Urinary bladder (tissue), 4 donors: ENCODE results near the gene DLST. TPM values are rescaled to one million over a fixed set of nuclear protein-coding genes. Genes with fewer than 3 reads are reported as not detected.

ENCODE experiments used
- DNase-seq: peaks from one replicate; pipeline ENCODE4 v3.0.0-alpha.2; 2015; ENCODE audit errors: extremely low spot score
- H3K27ac ChIP-seq: one replicate; pipeline ENCODE4 v1.5.1; 2013; ENCODE audit warnings: low read depth, mild to moderate bottlenecking, moderate library complexity
- H3K36me3 ChIP-seq: one replicate; pipeline ENCODE4 v1.6.1; 2013; ENCODE audit warnings: mild to moderate bottlenecking, moderate library complexity; ENCODE audit not compliant: insufficient read depth
- H3K4me1 ChIP-seq: one replicate; pipeline ENCODE4 v1.6.1; 2013; ENCODE audit warnings: mild to moderate bottlenecking, moderate library complexity; ENCODE audit not compliant: insufficient read depth
- H3K4me3 ChIP-seq: one replicate; pipeline ENCODE4 v1.5.1; 2013; ENCODE audit warnings: low read depth, low read length
- WGBS: extraction: QIAGEN DNeasy Blood & Tissue Kit; methylation state at CpG from one replicate; pipeline ENCODE4 v1.1.7; 2013; 5-methylcytosine and 5-hydroxymethylcytosine counted together
- polyA plus RNA-seq: library from polyadenylated mRNA; stranded (reverse); fragments of 200-250 nt; gene quantifications from one replicate; pipeline ENCODE4 v1.2.3, GENCODE V29; 2013
- total RNA-seq: library from RNA; depleted of rRNA; stranded (reverse); fragments of >200 nt; gene quantifications from one replicate; pipeline ENCODE4 v1.2.3, GENCODE V29; 2014
- donor health status: healthy with polysubstance abuse.
- donor health status: healthy.

Gene DLST
- total and polyA plus RNA-seq, 2 donors = 50.2 to 96.3 TPM

DNA sequence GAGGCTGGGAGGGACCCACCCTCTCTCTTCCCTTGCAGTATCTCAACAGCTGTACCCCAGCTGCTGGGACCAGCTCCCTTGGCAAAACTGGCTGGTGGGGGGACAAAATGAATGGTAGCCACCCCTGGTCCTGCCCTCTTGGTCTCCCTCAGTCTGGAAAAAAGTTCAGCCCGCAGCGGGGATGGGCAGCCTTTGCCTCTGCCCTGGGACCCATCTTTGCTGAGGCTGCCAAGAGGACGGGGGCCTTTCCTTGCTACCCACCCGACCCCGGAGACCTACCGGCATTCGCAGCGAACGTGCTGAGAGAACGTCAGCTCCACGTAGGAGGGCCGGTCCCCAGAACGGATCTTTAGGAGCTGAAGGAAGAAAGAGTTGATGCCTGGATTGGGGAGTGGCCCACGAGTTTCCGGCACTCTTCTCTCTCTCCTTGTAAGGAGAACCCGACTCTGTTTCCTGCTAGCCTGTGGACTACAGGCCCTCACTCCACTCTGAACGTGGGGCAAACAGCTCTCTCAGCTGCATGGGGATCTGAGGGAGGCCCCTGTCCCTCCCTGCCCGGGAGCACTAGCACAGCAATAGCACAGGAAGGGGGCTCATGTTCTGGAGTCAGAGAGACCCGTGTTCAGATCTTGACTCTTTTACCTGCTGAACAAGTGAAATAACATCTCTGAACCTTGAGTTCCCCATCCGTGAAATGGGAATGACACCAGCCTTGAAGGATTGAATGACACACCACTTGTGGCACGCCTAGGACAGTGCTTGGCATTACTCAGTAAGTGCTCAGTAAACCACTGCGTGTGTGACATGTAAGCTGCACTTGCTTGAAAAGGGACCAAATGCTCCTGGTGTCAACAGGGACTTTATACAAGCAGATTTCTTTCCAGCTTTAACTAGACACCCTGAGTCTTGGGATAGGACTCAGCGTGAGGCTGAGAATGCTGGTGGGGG is 66.8 kb downstream of the DLST start:
- Histone ChIP-seq H3K4me3 (no peak overlapping the region), H3K4me1 (no peaks in the 10 kb centered on the region), H3K27ac (peak overlapping the region; percentile 15), H3K36me3 (no peaks in the 10 kb centered on the region)
- 52% methylated on average over 23 of the region's 23 CpGs for WGBS
- DNase-seq = no peak

DNA sequence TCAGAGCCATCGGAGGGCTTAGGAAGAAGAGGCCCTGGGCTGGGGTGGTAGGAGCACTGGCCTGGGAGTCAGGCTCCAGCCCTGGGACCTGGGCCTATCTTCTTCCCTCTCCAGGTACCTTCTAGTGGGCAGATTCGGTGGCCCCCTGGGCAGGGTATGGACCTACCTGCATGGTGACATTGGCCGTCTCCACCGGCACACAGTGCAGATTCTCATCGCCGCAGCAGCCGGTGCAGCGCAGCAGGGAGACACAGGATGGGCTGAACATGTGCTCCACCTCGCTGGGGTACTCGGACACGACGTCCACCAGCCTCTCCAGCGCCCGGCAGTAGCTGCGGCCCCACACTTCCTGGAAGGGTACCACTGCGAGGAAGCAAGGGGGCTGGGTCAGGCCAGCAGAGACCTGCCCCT is 67.5 kb downstream of the DLST start:
- H3K4me1 ChIP-seq = no peaks in the 10 kb centered on the region
- no peak overlapping the region for H3K27ac ChIP-seq
- WGBS = 86% methylated on average over 16 of the region's 16 CpGs
- no peaks in the 10 kb centered on the region for H3K36me3 ChIP-seq
- DNase-seq = no peak
- H3K4me3 ChIP-seq = no peak overlapping the region

DNA sequence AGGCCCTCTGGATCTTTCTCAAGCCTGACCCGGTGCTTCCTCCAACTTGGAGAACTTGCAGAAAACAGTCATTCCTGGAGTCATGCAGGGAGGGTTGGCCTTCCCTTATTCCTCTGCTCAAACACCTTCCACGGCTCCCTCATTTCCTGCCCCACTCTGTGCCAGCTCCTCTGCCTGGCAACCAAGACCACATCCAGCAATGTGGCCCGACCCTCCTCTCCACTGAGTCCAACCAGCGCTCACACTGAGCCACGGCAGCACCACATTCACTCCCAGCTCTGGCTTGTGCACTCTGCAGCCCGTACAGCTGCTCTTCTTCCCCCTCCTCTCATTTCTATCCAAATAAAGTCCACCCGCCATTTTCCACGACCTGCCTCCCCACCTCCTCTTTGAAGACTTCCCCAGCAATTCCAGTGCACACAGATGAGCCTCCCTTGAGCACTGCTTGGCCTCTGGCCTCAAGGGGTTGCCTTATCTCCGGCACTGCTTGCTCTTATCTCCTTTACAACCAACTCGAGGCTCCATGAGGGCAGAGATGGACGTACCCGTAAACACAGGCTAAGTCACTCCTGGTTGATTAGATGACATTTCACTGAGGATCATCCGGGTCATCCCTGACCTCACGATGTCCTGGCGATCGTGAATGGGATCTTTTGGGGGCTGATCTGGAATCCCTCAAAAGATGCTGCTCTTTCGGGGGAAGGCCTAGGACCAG is 68.3 kb downstream of the DLST start:
- WGBS = 76% methylated on average over 17 of the region's 17 CpGs
- no peak overlapping the region for H3K27ac ChIP-seq
- H3K4me1 ChIP-seq = no peaks in the 10 kb centered on the region
- no peak overlapping the region for H3K4me3 ChIP-seq
- H3K36me3 ChIP-seq = no peaks in the 10 kb centered on the region
- DNase-seq = no peak

DNA sequence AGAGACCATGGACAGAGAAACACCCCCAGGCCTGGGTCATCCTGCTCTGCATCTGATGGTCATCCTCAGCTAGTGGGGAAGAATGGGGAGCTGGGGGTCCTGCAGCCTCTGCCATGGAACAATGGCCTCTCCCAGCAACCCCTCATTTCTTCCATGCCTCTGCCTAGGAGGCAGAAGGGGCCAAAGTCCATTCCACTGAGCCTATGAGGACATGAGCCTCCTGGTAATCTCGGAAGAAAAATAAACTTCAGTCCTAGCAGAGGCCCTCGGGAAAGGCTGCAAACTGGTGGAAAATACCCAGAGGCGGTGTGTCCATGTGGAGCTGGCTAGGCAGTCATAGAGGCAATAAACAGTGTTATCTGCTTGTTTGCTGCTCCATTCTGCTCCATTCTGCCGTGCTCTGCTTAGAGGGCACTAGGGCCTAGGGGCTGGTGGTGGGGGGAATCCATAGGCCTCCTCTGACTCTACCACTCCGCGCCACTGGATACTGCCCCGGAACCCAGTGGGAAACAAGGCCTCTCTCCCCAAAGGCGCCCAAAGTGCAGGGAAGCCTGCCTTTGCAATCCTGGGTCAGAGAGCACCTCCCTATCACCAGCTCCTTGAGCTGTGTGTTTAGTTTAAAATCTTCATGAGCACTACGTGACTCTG is 69.2 kb downstream of the DLST start:
- DNase-seq = no peak
- no peaks in the 10 kb centered on the region for H3K4me1 ChIP-seq
- no peak overlapping the region for H3K4me3 ChIP-seq

DNA sequence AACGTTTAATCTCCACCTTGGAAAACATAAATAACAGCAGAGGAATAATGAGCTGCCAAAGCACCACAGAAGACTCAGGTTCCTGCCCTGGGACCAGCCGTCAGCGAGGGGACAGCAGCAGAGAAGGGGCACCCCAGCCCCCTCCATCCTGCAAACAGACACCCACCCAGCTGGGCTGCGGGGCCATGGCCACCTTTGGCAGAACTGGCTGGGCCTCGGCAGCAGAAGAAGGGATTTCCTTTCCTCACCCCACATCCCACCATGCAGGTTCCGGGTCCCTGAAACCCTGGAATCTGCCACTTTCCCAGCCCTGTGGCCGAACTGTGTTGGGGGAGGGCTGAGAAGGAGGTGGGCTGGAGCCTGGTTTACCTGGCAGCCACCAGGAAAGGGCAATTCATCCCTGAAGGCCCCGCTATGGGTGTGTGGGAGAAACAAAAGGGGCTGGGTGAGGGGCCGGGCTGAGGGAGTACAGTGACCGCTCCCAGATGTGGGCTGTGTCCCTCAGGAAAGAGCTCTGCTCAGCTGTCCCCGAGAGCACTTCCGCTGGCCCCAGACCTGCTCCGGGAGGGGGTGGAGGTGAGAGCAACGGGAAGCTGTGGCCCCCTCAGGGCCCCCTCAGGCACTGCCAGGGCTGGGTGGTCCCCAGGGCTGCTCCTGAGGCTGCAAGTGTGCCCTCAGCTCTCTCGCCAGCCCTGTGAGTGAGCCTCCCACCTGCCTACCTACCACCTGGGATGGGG is 69.9 kb downstream of the DLST start:
- 67% methylated on average over 15 of the region's 15 CpGs for WGBS
- H3K36me3 ChIP-seq = no peaks in the 10 kb centered on the region
- no peak overlapping the region for H3K4me3 ChIP-seq
- no peaks in the 10 kb centered on the region for H3K4me1 ChIP-seq
- no peak for DNase-seq
- no peak overlapping the region for H3K27ac ChIP-seq

More for the DNA sequence above, 69.2 kb downstream of the DLST start:
- no peak overlapping the region for H3K27ac ChIP-seq
- no peaks in the 10 kb centered on the region for H3K36me3 ChIP-seq
- WGBS = 60% methylated on average over 9 of the region's 9 CpGs

DNA sequence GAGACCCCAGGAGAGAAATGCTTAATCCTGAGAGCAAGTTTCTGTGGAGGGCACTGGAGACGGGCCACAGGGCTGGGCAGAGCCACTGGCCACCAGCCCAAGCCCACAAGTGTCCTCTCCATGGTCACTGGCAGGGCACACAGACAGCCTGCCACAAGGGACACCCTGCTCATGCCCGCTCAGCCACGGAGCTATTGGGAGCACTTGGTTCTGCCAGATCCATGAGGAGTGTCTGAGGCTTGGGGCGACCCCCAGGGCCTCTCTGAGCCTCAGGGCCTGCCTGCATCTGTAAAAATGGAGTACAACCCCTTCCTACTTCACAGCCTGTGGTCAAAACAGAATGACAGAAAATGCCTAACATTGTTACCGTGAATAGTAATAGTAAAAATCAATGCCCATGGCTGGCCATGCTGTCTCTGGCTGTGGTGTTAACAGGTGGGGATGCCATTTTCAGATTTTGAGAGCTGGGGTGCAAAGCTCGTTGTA is 70.5 kb downstream of the DLST start:
- DNase-seq = no peak
- H3K36me3 ChIP-seq = no peaks in the 10 kb centered on the region
- H3K27ac ChIP-seq = no peak overlapping the region
- no peak overlapping the region for H3K4me3 ChIP-seq
- no peaks in the 10 kb centered on the region for H3K4me1 ChIP-seq
- 84% methylated on average over 6 of the region's 6 CpGs for WGBS

DNA sequence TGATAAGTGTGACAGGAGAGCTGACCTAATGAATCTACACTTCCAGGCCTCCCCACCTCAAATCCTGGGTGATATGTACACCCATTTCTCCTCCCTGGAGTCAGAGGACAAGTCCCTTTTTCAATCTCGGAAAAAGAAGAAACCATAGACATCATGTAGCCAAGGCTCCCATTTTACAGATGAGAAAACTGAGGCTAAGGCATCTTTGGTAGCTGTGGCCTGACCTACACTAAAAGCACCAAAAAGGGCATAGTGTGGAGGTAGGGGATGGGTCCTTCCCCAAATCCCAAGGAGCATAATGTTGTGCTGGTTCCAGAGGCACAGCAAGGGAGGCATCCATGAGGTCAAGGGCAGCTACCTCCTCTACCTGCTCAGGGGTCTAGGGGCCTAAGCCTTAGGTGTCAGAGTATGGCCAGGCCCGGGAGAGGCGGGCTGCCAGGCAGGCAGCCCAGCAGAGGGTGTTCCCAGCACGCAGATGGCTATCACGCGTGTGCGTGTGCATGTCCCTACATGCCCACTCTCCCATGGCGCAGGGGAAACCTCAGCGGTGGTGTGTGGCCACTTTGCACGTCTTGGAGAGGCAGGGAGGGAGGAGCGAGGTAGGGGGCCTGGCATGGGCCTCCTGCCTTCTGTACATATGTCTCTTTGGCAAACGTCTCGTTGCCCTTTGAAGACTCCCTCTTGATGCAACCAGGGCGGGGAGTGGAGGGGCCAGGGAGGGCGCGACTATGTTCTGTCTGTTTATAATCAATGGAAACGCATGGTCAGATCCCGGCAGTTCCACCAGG is 71.2 kb downstream of the DLST start:
- H3K27ac ChIP-seq = no peak overlapping the region
- H3K36me3 ChIP-seq = no peaks in the 10 kb centered on the region
- DNase-seq = no peak
- H3K4me1 ChIP-seq = no peaks in the 10 kb centered on the region
- WGBS = 77% methylated on average over 18 of the region's 18 CpGs
- H3K4me3 ChIP-seq = no peak overlapping the region

Other genes starting within 250 kb of the DLST start
- 20.4 TPM for gene AREL1, start 168.8 kb upstream of the DLST start, total RNA-seq
- gene AREL1, start 168.8 kb upstream of the DLST start, polyA plus RNA-seq = 9.2 TPM
- gene FCF1, start 168.8 kb upstream of the DLST start, total RNA-seq = 38.0 TPM
- 38.3 TPM for gene FCF1, start 168.8 kb upstream of the DLST start, polyA plus RNA-seq
- gene YLPM1, start 118.6 kb upstream of the DLST start, total RNA-seq = 153 TPM
- 23.0 TPM for gene YLPM1, start 118.6 kb upstream of the DLST start, polyA plus RNA-seq
- not detected for gene PROX2, start 5.8 kb upstream of the DLST start, total RNA-seq
- gene PROX2, start 5.8 kb upstream of the DLST start, polyA plus RNA-seq = not detected
- 2.4 TPM for gene RPS6KL1, start 41.3 kb downstream of the DLST start, total RNA-seq
- gene RPS6KL1, start 41.3 kb downstream of the DLST start, polyA plus RNA-seq = 3.7 TPM
- gene PGF, start 73.7 kb downstream of the DLST start, total RNA-seq = 7.3 TPM
- gene PGF, start 73.7 kb downstream of the DLST start, polyA plus RNA-seq = 18.7 TPM
- 16.0 TPM for gene EIF2B2, start 121.0 kb downstream of the DLST start, total RNA-seq
- 44.8 TPM for gene EIF2B2, start 121.0 kb downstream of the DLST start, polyA plus RNA-seq
- gene MLH3, start 169.6 kb downstream of the DLST start, total RNA-seq = 97.1 TPM
- gene MLH3, start 169.6 kb downstream of the DLST start, polyA plus RNA-seq = 15.3 TPM
- 14.7 TPM for gene ACYP1, start 182.1 kb downstream of the DLST start, total RNA-seq
- 23.5 TPM for gene ACYP1, start 182.1 kb downstream of the DLST start, polyA plus RNA-seq
- gene ZC2HC1C, start 187.7 kb downstream of the DLST start, total RNA-seq = 1.5 TPM
- gene ZC2HC1C, start 187.7 kb downstream of the DLST start, polyA plus RNA-seq = 2.3 TPM
- 70.3 TPM for gene NEK9, start 245.1 kb downstream of the DLST start, total RNA-seq
- gene NEK9, start 245.1 kb downstream of the DLST start, polyA plus RNA-seq = 74.7 TPM